Measurements from ENCODE around the gene USP36. TPM values are rescaled to one million over a fixed set of nuclear protein-coding genes. Genes with fewer than 3 reads are reported as not detected.

USP36 gene
- total RNA-seq, 2 donors from 2014 or later, result 57.1 to 62.5 TPM

- H3K36me3 Mint-ChIP-seq (ENCODE audit: low read depth), result peaks cover 21% of the 10 kb centered on the region
- WGBS, 2 experiments (ENCODE audit: insufficient coverage in 1 of 2, insufficient read length in 1 of 2), result 92 to 96% methylated on average over 2 to 4 of the region's 4 CpGs
- H3K4me3 Mint-ChIP-seq, result no peak overlapping the region
- Histone ChIP-seq H3K4me3 (ENCODE audit: low read length) (no peak overlapping the region), H3K36me3 (ENCODE audit: control insufficient read depth, insufficient read depth, low read length) (peaks cover 7% of the 10 kb centered on the region), H3K9me3 (ENCODE audit: control insufficient read depth, low read length) (no peaks in the 10 kb centered on the region), H3K27ac (ENCODE audit: low read depth, low read length) (no peak overlapping the region), H3K27me3 (ENCODE audit: control insufficient read depth, insufficient read depth, low read length, poor library complexity, severe bottlenecking) (no peaks in the 10 kb centered on the region), H3K4me1 (ENCODE audit: control insufficient read depth, insufficient read depth, low read length) (peaks cover 3% of the 10 kb centered on the region), H3K9ac (ENCODE audit: extremely low read depth, low read length, poor library complexity, severe bottlenecking) (no peak overlapping the region)
- no peak for DNase-seq
- H3K27me3 Mint-ChIP-seq (ENCODE audit: insufficient read depth), result no peaks in the 10 kb centered on the region
- H3K4me1 Mint-ChIP-seq, result no peaks in the 10 kb centered on the region
- H3K27ac Mint-ChIP-seq, result no peak overlapping the region
- no peaks in the 10 kb centered on the region for H3K9me3 Mint-ChIP-seq
- TF ChIP-seq CTCF (conservative IDR thresholded peaks at IDR 0.05), result no peak
Measured at GRCh38 chr17:78861229-78861628, 20.6 kb upstream of the USP36 start.

GRCh38 chr17:78859051-78859450, 18.4 kb upstream of the USP36 start:
- Mint-ChIP-seq H3K36me3 (ENCODE audit: low read depth) (peaks cover 23% of the 10 kb centered on the region), H3K27ac (no peak overlapping the region), H3K4me3 (no peak overlapping the region), H3K27me3 (ENCODE audit: insufficient read depth) (no peaks in the 10 kb centered on the region), H3K4me1 (no peaks in the 10 kb centered on the region), H3K9me3 (no peaks in the 10 kb centered on the region)
- Histone ChIP-seq H3K9ac (ENCODE audit: extremely low read depth, low read length, poor library complexity, severe bottlenecking) (no peak overlapping the region), H3K27me3 (ENCODE audit: control insufficient read depth, insufficient read depth, low read length, poor library complexity, severe bottlenecking) (no peaks in the 10 kb centered on the region), H3K4me1 (ENCODE audit: control insufficient read depth, insufficient read depth, low read length) (no peaks in the 10 kb centered on the region), H3K4me3 (ENCODE audit: low read length) (no peak overlapping the region), H3K27ac (ENCODE audit: low read depth, low read length) (no peak overlapping the region), H3K9me3 (ENCODE audit: control insufficient read depth, low read length) (no peaks in the 10 kb centered on the region), H3K36me3 (ENCODE audit: control insufficient read depth, insufficient read depth, low read length) (peaks cover 12% of the 10 kb centered on the region)
- 88 to 95% methylated on average over 2 to 4 of the region's 4 CpGs for WGBS, 2 experiments (ENCODE audit: insufficient coverage in 1 of 2, insufficient read length in 1 of 2)
- no peak for TF ChIP-seq CTCF (conservative IDR thresholded peaks at IDR 0.05)
- DNase-seq, result no peak

- no peaks in the 10 kb centered on the region for H3K9me3 Mint-ChIP-seq
- no peaks in the 10 kb centered on the region for H3K27me3 ChIP-seq (ENCODE audit: control insufficient read depth, insufficient read depth, low read length, poor library complexity, severe bottlenecking)
- no peak for DNase-seq
- WGBS, 2 experiments (ENCODE audit: insufficient coverage in 1 of 2, insufficient read length in 1 of 2), result 94 to 99% methylated on average over 11 to 14 of the region's 14 CpGs
- H3K4me1 Mint-ChIP-seq, result no peaks in the 10 kb centered on the region
- TF ChIP-seq CTCF (conservative IDR thresholded peaks at IDR 0.05), result no peak
- H3K4me3 ChIP-seq (ENCODE audit: low read length), result no peak overlapping the region
- H3K36me3 ChIP-seq (ENCODE audit: control insufficient read depth, insufficient read depth, low read length), result peaks cover 5% of the 10 kb centered on the region
- H3K9me3 ChIP-seq (ENCODE audit: control insufficient read depth, low read length), result no peaks in the 10 kb centered on the region
- peaks cover 17% of the 10 kb centered on the region for H3K36me3 Mint-ChIP-seq (ENCODE audit: low read depth)
- no peak overlapping the region for H3K9ac ChIP-seq (ENCODE audit: extremely low read depth, low read length, poor library complexity, severe bottlenecking)
- H3K27me3 Mint-ChIP-seq (ENCODE audit: insufficient read depth), result no peaks in the 10 kb centered on the region
- no peaks in the 10 kb centered on the region for H3K4me1 ChIP-seq (ENCODE audit: control insufficient read depth, insufficient read depth, low read length)
- no peak overlapping the region for H3K4me3 Mint-ChIP-seq
- H3K27ac ChIP-seq (ENCODE audit: low read depth, low read length), result no peak overlapping the region
- no peak overlapping the region for H3K27ac Mint-ChIP-seq
Measured at GRCh38 chr17:78857266-78857665, 16.7 kb upstream of the USP36 start.
